HG03457 (cell line): ENCODE measurements around the gene PAK2.
A peak's percentile ranks its signal among the peaks of the same experiment; 100 is the strongest.
"Not testable (repeated sequence)": the region's sequence is repeated elsewhere in the genome, so short reads cannot be mapped to it uniquely, and the experiment has no call there.

Source experiments
- ATAC-seq: cut with Tn5 transposase; IDR thresholded peaks from one replicate; pipeline ENCODE4 v1.9.1; 2021; ENCODE audit warnings: moderate number of reproducible peaks; ENCODE audit not compliant: unreplicated experiment

PAK2 gene

DNA sequence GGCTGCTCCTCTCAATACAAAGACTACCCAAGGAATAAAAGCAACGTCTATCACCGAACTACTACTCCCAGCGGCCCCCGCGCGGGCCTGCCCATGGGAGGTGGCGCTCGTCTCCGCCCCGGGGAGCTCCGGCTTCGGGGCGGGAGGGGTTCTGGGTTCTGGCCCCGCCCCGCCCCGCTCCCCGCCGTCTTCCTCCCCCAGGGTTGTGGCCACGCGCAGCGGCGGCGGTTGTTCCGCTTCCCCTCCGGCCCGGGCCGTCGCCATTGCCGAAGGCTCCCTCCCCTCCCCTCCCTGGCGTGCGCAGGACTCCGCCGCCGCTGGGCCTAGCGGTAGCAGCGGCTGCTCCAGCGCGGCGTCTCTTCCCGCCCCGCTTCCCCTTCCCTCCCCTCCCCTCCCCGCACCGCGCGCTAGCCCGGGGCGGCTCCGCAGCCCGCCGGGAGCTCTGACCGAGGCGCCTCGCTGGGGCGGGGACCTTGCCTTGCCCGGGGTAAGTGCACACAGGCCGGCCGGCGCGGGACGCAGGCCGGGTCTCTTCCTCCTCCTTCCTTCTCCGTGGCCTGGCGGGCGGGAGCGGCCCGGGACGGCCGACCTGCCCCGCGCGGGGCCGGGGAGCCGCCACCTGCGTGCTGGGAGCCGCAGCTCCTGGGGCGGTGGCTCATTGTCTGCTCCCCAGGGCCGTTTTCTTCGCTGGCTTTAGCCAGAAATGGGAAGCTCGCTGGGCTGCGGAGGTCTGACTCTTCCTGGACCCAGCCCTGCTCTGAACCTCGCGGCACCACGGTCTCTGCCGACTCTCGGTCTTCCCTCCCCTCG is at the start of gene PAK2:
TSS of gene PAK2 (plus strand) at position 187 of the 810 bp plus-strand sequence. CDS start 42,790 bp downstream, outside the sequence.
- peak; percentile 84 for ATAC-seq

DNA sequence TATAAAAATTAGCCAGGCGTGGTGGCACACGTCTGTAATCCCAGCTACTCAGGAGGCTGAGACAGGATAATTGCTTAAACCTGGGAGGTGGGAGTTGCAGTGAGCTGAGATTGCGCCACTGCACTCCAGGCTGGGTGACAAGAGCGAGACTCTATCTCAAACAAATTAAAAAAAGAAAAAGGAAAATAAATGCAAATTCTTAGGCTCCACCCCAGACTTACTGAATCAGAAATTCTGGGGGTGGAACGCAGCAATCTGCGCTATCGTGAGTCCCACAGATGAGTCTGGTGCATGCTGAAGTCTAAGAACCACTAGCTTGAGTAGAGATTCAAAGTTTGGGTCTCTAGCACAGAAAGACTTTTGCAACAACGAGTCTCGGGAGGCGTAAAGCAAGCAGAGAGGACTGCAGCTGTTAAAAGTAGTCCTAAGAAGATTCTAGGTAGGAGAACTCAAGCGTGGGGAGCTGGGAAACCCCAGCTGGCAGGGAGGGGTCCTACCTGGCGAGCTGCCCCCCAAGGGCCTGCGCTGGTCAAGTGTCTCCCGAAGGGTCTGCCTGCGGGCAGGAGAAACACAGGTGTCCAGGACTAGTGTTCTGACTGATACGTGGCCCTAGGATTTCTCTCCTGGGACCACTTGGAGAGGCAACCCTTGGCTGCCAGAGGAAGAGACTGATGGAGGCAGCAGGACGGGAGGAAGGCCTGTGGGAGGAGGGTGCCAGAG is 49.6 kb upstream of the PAK2 start:
- no peak for ATAC-seq

DNA sequence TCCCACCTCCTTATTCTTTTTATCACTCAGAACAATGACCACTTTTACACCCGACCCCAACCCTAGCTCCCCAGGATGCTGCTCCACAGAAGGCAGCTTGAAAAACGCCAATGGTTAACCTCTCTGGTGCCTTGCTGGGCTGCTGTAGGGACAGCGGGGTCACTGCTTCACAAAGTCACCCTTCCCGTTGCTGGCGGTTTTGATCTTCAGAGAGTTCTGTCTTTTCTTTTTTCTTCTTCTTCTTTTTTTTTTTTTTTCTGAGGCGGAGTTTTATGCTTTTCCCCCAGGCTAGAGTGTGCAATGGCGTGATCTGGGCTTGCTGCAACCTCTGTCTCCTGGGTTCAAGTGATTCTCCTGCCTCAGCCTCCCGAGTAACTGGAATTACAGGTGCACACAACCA is 48.3 kb upstream of the PAK2 start:
- no peak for ATAC-seq

DNA sequence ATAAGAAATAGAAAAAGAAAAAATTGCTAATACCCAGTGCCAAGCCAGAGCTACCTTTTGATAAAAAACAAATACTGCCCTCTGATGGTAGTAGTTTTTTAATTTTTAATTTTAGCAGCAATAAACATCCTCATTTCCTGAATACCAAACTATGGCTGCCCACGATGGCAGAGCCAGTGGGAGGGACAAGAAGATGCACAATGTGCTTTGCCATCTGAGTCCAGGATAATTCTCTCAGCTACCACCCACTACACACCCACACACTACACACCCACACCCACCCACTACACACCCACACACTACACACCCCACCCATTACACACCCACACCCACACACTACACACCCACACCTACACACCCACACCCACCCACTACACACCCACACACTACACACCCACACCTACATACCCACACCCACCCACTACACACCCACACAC is 45.4 kb upstream of the PAK2 start:
- ATAC-seq, result no peak

DNA sequence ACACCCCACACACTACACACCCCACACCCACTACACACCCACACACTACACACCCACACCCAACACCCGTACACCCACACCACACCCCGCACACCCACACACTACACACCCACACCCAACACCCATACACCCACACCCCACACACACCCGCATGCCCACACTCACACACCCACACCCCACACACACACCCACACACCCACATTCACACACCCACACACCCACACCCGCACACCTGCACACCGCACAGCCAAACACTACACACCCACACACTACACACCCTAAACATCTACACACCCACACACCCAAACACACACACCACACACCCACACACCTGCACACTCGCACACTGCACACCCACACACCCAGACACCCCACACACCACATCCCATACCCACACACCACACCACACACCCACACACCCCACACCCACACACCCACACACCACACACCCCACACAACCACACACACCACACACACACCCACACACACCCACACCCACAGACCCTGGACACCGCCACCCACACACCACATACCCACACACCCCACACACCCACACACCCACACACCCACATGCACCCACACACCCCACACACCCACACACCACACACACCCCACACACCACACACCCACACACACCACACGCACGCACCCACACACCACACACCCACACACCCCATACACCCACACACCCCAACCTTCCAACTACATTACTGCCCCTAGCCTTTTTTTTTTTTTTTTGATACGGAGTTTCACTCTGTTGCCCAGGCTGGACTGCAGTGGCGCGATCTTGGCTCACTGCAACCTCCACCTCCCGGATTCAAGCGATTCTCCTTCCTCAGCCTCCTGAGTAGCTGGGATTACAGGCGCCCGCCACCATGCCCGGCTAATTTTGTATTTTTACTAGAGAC is 44.5 kb upstream of the PAK2 start:
- no peak for ATAC-seq

DNA sequence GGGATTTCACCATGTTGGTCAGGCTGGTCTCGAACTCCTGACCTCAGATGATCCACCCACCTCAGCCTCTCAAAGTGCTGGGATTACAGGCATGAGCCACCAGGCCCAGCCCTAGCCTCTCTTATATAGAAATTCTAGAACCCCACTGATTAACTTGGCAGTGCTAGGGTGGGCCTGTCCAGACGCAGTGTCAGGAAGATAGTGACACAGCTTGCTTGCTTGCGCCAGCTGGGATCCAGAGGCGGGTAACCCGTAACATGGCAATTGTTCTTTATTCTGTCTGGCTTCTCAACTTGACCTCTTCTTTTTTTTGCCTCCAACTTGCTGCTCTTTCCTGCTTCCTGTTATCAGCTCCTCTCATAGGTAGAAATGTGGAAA is 43.8 kb upstream of the PAK2 start:
- ATAC-seq, result no peak

DNA sequence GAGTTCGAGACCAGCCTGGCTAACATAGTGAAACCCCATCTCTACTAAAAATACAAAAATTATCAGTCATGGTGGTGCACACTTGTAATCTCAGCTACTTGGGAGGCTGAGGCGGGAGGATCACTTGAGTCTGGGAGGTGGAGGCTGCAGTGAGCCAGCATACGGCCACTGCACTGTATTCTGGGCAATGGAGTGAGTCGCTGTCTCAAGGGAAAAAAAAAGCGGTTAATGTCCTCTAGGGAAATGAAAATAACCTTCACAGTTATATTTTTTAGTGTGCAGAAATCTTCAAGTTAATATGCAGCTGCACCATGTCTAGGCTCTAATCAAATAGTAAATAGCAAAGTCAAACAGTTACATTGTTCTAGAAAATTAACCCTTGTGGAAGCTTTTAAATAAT is 42.4 kb upstream of the PAK2 start:
- no peak for ATAC-seq

DNA sequence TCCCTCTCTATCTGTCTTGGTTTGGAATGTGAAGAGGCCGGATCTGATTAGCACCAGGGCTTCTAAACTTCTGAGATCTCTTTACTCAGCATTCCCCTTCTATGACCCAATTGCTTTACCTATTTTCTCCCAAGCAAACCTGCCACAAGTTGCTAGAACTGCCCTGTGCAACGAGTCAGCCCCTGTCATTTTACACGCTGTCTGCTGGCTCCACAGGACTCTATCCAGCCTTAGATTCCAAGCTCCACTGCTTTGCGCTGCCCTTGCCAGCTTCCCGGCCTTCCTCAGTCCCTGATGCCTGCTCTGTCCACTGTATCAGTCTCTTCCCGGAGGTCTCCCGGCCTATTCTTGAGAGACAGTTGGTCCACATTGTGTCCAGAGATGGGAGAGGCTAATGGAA is 39.9 kb upstream of the PAK2 start:
- no peak for ATAC-seq

DNA sequence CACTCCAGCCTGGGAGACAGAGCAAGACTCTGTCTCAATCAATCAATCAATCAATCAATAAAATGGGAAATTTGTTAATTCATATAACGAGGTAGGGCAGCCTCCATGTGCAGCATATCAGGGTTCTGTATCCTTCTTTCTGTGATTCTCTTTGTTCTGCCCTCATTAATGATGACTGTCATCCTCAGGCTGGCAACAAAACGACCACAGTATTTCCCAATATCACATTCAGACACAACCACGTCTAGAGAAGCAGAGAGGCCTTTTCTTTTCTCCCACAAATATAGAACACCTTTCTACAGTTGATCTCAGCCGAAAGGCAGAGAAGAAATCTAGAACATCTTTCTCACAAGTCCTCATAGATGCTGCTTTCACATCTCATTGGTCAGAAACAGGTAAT is 38.9 kb upstream of the PAK2 start:
- ATAC-seq, result no peak

DNA sequence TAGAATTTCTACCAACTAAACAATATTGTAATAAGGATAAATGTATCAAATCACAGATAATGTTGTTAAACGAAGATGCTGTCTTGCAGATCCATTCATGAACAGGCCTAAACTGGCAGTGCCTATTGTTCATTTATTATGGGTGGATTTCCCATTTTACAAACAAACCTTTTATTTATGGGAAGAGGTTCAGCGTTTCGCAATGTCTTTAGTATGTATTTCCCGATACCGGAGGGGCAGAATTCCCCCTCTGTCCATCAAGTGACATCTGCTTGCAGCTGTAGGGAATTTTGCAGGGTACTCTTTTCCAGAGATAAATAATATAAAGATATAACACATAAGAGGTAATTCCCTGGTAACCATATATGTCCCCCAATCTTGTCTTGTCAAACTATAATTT is 33.3 kb upstream of the PAK2 start:
- ATAC-seq, result no peak

DNA sequence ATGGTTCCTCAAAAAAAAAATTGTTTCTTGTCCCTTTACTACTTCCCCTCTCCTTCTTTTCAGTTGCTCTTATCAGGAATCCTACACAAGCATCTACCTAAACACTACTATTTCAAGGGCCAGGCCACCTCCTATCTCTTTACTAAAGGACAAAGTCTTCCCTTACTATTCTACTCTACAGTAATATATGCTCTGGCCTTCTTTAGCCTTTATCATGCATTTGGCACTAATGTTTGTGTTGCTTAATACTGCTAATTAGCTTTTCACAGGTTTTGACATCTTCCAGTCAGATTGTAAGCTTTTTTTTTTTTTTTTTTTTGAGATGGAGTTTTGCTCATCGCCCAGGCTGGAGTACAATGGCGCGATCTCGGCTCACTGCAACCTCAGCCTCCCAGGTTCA is 32.9 kb upstream of the PAK2 start:
- no peak for ATAC-seq

DNA sequence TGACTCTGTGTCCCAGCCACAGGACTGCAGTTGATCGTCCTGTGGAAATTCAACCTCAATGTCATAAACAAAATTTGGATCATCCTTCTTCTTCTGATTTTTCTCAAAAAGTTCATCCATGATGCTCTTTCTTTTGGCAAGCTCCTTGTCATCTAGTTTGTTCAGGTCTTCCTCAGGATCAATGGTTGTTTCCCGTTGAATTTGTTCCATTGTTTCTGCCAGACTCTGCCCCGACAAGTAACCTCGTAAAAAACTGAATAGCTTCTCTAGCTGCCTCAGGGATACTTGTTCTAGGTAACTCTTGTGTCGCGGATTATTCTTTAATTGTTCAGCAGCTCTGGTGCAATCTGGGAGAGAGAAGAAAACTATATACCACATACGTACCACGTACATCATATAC is 32.1 kb upstream of the PAK2 start:
- ATAC-seq, result no peak

DNA sequence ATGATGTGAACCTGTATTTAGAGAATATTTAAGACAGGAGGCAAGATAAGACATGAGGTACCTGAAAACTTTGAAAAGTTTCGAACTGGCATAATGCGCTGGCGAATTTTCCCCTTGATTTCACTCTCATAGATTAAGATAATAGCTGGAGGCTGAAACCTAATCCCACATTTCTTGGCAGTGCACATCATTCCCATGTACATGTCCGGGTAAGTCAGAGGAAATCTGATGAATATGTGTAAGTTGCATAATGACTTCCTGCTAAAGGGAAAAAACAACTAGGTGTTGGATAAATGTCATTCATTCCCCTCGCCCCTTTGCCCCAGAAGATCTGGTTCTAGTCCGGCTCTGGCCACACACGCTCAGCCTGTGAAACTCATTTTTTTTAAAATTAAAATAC is 31.2 kb upstream of the PAK2 start:
- no peak for ATAC-seq

DNA sequence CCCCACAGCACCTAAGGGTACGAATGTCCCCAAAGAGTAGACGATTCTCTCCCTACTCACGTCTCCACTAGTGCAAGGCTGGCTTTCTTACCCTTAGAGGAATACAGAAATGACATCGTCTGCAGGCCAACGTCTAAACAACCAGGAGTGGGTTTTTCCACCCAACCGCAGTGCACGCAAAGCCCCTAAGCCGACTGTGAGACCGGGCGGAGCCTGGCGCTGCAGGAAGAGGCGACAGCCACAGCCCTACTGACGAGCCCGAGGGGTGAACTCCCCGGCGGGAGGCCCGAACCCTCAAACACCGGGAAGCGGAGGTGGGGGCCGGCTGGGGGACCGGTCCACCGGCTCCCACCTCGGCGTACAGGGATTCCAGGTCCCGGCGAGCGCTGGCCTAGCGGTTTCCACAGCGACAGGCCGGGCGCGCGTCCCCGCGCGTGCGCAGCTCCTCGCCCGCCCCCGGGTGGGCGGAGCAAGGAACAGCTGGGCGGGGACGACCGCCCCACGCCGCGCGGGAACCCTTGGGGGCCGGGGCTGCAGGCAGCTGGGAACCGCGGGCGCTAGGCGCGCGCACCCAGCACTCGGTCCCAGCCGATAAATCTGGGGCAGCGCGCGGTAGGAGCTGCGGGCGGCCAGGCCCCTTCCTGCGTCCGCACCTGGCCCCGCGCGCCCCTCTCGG is 27.7 kb upstream of the PAK2 start, which contains the start of the genes CEP19 and PIGX:
TSS of gene CEP19 (minus strand) at position 413 of the 676 bp plus-strand sequence. CDS start 3,593 bp downstream, outside the sequence.
TSS of gene PIGX (plus strand) at position 540 of the 676 bp plus-strand sequence.
- peak; percentile 70 for ATAC-seq

DNA sequence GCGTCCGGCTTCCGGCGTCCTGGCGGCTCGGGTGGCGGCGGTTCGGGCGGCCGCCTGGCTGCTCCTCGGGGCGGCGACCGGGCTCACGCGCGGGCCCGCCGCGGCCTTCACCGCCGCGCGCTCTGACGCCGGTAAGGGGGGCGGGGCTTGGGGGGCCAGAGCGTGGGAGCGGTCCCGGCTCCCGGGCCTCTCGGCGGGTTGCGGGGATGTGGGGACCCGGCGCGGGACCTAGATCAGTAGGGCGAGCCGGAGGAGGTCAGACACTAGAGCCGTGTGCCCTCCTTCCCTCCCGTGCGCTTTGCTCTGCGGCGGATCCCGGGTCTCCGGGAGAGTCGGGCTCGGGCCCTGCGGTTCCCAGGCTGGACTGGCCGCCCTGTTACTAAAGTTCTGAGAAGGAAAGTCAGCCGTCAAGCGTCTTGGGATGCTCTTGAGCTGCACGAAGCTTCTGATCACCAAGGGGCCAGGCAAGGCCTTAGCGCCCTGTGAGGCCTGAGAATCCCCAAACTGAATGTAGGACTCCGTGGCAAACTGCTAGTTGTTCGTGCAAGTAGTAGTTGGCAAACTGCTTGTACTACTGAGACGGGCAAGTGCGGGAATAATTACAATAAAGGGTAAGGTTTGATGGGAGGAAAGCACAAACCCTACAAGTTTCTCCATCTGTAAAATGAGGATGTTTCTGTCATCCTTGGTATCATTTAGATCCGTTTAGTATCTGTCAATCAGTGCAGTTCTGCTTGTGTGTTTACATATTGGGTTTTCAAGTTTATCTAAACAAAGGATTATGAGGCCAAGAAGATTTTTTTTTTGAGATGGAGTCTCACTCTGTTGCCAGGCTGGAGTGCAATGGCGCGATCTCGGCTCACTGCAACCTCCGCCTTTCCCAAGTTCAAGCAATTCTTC is 26.9 kb upstream of the PAK2 start:
- ATAC-seq, result peak; percentile 43

DNA sequence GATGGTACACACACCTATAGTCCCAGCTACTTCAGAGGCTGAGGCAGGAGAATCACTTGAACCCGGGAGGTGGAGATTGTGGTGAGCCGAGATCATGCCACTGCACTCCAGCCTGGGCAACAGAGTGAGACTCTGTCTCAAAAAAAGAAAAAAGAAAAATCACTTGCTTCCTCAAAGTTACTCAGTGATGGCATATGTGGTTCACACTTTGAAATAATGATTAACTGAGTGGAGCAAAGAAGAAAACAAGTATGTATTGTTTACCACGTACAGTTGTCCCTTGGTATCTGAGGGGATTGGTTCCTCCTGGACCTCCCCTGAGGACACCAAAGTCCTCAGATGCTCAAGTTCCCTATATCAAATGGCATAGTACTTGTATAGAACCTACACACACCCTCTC is 22.5 kb upstream of the PAK2 start:
- not testable (repeated sequence) for ATAC-seq

DNA sequence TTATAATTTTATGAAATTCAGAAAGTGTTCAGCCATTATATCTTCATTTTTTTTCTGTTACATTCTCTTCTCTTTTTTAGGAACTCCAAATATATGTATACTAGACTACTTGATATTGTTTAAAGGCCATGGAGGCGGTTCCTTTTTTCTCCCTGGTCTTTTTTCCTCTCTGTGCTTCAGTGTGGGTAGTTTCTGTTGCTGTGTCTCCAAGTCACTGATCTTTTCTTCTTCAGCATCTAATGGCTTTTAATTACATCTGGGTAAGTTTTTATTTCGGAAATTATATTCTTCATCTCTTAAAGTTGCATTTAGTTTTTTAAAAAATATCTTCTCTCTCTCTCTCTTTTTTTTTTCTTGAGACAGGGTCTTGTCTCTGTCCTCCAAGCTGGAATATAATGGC is 18.6 kb upstream of the PAK2 start:
- ATAC-seq, result no peak

DNA sequence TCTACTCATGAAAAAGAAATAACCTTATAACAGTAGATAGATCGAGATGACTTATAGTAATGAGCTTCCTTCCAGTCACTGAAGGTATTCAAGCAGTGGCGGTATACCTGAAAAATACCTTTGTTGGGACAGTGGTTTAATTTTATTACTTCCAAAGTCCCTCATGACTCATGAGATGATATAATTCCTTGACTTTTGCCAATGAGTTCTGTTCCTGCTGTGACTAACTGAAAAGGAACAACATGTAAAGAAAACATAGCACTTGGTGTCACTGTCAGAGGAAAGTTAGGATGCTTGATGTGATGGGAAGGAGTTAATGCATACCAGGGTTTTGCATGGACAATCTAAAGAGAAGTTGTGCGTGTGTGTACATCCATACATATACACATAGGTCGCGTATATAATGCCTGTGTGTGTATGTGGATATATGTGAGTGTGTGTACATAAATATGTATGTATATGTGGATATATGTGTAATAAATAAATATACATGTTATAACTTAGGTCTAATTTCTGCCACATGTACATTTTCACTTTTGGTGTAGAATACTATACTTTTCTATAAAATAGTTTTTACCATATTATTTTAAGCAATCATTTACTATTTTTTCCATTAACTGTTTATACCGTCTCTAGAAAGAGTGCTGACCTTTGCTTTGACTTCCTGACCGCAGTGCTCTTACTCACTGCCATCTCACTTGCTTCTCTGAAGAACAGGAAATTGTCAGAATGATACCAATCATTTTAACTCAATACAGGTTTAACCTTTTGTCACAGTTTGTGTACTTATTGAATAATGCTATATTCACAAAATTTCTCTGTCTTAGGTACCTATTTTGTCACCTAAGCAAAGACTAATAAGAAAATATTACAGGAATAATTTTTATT is 12.6 kb upstream of the PAK2 start:
- no peak for ATAC-seq

DNA sequence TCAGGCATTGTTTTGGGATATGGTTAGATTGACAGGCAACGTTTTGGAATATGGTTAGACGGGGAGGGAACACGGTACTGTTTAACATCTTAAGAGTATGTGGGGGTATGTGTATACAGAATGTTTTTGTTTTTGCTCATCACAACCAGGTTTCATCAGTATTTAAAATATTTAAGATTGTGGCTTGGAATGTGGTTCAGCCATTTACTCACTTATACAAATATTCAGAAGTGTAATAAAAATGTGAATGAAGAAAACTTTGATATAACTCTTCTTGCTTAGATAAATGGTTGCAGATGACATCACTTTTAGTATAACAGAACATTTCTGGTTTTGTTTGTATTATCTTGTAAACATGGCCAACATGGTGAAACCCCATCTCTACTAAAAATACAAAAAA is 3.9 kb upstream of the PAK2 start:
- ATAC-seq, result no peak
